ENCODE measurements around the gene CCDC9B.

GRCh38 chr15:40306371-40306770, 34.4 kb downstream of the CCDC9B start:
- TF ChIP-seq CTCF (conservative IDR thresholded peaks at IDR 0.05; ENCODE audit: low read depth, low read length) = no peak
- no peak for TF ChIP-seq EZH2phosphoT487 (IDR thresholded peaks at IDR 0.05; ENCODE audit: borderline replicate concordance, low read length)
